Activated naive CD8-positive, alpha-beta T cell treated with anti-CD3 and anti-CD28 coated beads, Interleukin-2, amount 50 U/mL, for 16 hours (primary cell): ENCODE data around the gene STRAP.

ENCODE experiments used
- DNase-seq: peaks from one replicate; pipeline ENCODE4 v3.0.0-alpha.2; 2020; ENCODE audit warnings: low read depth, low spot score

STRAP gene

GRCh38 chr12:15882118-15882971, at the start of gene STRAP:
STRAP (plus strand) TSS chr12:15882387; CDS start chr12:15882708, 321 bp downstream.
- peak; percentile 89 for DNase-seq

- no peak for DNase-seq
Observed at GRCh38 chr12:15834575-15834974, 47.6 kb upstream of the STRAP start.

GRCh38 chr12:15837141-15837790, 44.9 kb upstream of the STRAP start:
- DNase-seq: no peak

GRCh38 chr12:15839041-15839440, 43.1 kb upstream of the STRAP start:
- no peak for DNase-seq

GRCh38 chr12:15839682-15840081, 42.5 kb upstream of the STRAP start:
- DNase-seq: no peak

GRCh38 chr12:15842108-15842507, 40.1 kb upstream of the STRAP start:
- no peak for DNase-seq

GRCh38 chr12:15846887-15847286, 35.3 kb upstream of the STRAP start:
- no peak for DNase-seq

- no peak for DNase-seq
Observed at GRCh38 chr12:15848606-15849005, 33.6 kb upstream of the STRAP start.

- DNase-seq: no peak
Observed at GRCh38 chr12:15851045-15851620, 31.1 kb upstream of the STRAP start.

GRCh38 chr12:15851919-15852318, 30.3 kb upstream of the STRAP start:
- DNase-seq: no peak

- DNase-seq: no peak
Observed at GRCh38 chr12:15852383-15852782, 29.8 kb upstream of the STRAP start.

GRCh38 chr12:15853877-15854276, 28.3 kb upstream of the STRAP start:
- DNase-seq: no peak

- DNase-seq: no peak
Observed at GRCh38 chr12:15854916-15855315, 27.3 kb upstream of the STRAP start.

GRCh38 chr12:15855646-15856045, 26.5 kb upstream of the STRAP start:
- DNase-seq: no peak

GRCh38 chr12:15856097-15856982, 25.8 kb upstream of the STRAP start:
- DNase-seq: peak; percentile 25

GRCh38 chr12:15858353-15858752, 23.8 kb upstream of the STRAP start:
- no peak for DNase-seq

GRCh38 chr12:15859116-15859515, 23.1 kb upstream of the STRAP start:
- DNase-seq: no peak

GRCh38 chr12:15861404-15861803, 20.8 kb upstream of the STRAP start:
- DNase-seq: no peak

GRCh38 chr12:15862840-15863239, 19.3 kb upstream of the STRAP start:
- no peak for DNase-seq

GRCh38 chr12:15863372-15863771, 18.8 kb upstream of the STRAP start:
- DNase-seq: no peak

- DNase-seq: no peak
Observed at GRCh38 chr12:15863984-15864383, 18.2 kb upstream of the STRAP start.

GRCh38 chr12:15868186-15868585, 14.0 kb upstream of the STRAP start:
- no peak for DNase-seq
